ENCODE measurements around the gene HEMGN. TPM values are rescaled to one million over a fixed set of nuclear protein-coding genes. Genes with fewer than 3 reads are reported as not detected.

The HEMGN gene
- total and polyA plus RNA-seq, 2 of the 13 experiments (the other 11 are each of a cell fraction or from before 2014, with no cell fraction given): not detected

DNA sequence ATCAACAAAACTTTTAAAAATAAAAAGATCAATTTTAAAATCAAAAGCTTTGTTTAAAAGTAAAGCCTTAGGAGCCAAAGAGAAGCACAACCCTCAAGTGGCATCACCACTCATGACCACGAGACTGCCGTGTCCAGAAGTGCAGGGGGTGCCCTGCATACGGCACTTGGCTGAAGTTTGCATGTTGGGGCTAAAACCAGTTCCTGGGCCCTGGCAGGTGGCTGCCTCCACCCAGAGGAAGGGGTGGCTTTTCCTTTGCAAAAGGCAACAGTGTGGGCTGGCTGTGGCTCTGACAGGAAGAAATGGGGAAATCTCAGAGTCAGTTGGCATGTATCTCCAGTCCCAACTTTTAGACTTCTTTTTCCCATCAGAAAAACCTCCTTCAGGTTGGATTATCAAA is 30.9 kb downstream of the HEMGN start:
- Histone ChIP-seq H3K4me3 (replicated peaks in 1 of 3; ENCODE audit: insufficient read depth in 1 of 3, low read depth in 2 of 3, low read length in 3 of 3) (no peak overlapping the region), H3K79me2 (ENCODE audit: insufficient read depth, low read length) (no peaks in the 10 kb centered on the region), H4K20me1 (ENCODE audit: insufficient read depth, low read length) (no peaks in the 10 kb centered on the region), H3K27ac (ENCODE audit: extremely low read length, insufficient read depth, low read length) (no peak overlapping the region), H3K4me1 (ENCODE audit: insufficient read depth, low read length) (peaks cover 7% of the 10 kb centered on the region; the same call in 1 of the 2 replicates), H3K36me3 (replicated peaks in 1 of 2; ENCODE audit: control insufficient read depth in 1 of 2, insufficient read depth in 2 of 2, low read length in 2 of 2) (peaks cover 19 to 49% of the 10 kb centered on the region in 2 experiments), H3K9ac (ENCODE audit: insufficient read depth, low read depth, low read length) (no peak overlapping the region), H3K27me3 (ENCODE audit: control insufficient read depth in 1 of 2, insufficient read depth in 2 of 2, low read length in 2 of 2) (no peaks in the 10 kb centered on the region), H2AFZ (ENCODE audit: low read length) (no peak overlapping the region), H3K9me3 (ENCODE audit: low read length) (no peaks in the 10 kb centered on the region), H3K4me2 (ENCODE audit: low read depth, low read length) (no peak overlapping the region)
- ATAC-seq (no peak), DNase-seq (ENCODE audit: low spot score) (no peak), FAIRE-seq (no peak)
- in situ Hi-C loops (cut with HindIII; ENCODE audit: extremely low pct_ligation_motif_present, low pct_unique_long_range_greater_than_20kb) (no loop called here), intact Hi-C loops (cut with micrococcal nuclease; ENCODE audit: unreplicated experiment) (no loop called here)
- WGBS (ENCODE audit: low lambda C conversion rate): 92% methylated on average over 3 of the region's 3 CpGs
- BruUV-seq (replicated peaks): no TSS peak
- ChIA-PET CTCF (ENCODE audit: low intra/inter-chr PET ratio, low total read pairs) (no interaction called here), POLR2A (no interaction called here)
- TF ChIP-seq, protein P1, sequence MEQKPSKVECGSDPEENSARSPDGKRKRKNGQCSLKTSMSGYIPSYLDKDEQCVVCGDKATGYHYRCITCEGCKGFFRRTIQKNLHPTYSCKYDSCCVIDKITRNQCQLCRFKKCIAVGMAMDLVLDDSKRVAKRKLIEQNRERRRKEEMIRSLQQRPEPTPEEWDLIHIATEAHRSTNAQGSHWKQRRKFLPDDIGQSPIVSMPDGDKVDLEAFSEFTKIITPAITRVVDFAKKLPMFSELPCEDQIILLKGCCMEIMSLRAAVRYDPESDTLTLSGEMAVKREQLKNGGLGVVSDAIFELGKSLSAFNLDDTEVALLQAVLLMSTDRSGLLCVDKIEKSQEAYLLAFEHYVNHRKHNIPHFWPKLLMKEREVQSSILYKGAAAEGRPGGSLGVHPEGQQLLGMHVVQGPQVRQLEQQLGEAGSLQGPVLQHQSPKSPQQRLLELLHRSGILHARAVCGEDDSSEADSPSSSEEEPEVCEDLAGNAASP (CRISPR knock-in tag; IDR thresholded peaks at IDR 0.05; ENCODE audit: borderline replicate concordance): no peak
- TF ChIP-seq POLR2G (IDR thresholded peaks at IDR 0.05; ENCODE audit: low read depth, low read length): no peak
- TF ChIP-seq SNAPC2 (CRISPR knock-in tag; IDR thresholded peaks at IDR 0.05): no peak
- no peak for TF ChIP-seq GATAD1 (CRISPR knock-in tag; IDR thresholded peaks at IDR 0.05)
- TF ChIP-seq ZNF501 (CRISPR knock-in tag; IDR thresholded peaks at IDR 0.05): no peak
- TF ChIP-seq CHD4 (IDR thresholded peaks at IDR 0.05; ENCODE audit: borderline replicate concordance, low read length): no peak
- no peak for TF ChIP-seq ZNF75D (CRISPR knock-in tag; IDR thresholded peaks at IDR 0.05; ENCODE audit: borderline replicate concordance)
- TF ChIP-seq, protein P2, sequence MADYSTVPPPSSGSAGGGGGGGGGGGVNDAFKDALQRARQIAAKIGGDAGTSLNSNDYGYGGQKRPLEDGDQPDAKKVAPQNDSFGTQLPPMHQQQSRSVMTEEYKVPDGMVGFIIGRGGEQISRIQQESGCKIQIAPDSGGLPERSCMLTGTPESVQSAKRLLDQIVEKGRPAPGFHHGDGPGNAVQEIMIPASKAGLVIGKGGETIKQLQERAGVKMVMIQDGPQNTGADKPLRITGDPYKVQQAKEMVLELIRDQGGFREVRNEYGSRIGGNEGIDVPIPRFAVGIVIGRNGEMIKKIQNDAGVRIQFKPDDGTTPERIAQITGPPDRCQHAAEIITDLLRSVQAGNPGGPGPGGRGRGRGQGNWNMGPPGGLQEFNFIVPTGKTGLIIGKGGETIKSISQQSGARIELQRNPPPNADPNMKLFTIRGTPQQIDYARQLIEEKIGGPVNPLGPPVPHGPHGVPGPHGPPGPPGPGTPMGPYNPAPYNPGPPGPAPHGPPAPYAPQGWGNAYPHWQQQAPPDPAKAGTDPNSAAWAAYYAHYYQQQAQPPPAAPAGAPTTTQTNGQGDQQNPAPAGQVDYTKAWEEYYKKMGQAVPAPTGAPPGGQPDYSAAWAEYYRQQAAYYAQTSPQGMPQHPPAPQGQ (CRISPR knock-in tag; IDR thresholded peaks at IDR 0.05; ENCODE audit: borderline replicate concordance): no peak
- TF ChIP-seq, protein P3, sequence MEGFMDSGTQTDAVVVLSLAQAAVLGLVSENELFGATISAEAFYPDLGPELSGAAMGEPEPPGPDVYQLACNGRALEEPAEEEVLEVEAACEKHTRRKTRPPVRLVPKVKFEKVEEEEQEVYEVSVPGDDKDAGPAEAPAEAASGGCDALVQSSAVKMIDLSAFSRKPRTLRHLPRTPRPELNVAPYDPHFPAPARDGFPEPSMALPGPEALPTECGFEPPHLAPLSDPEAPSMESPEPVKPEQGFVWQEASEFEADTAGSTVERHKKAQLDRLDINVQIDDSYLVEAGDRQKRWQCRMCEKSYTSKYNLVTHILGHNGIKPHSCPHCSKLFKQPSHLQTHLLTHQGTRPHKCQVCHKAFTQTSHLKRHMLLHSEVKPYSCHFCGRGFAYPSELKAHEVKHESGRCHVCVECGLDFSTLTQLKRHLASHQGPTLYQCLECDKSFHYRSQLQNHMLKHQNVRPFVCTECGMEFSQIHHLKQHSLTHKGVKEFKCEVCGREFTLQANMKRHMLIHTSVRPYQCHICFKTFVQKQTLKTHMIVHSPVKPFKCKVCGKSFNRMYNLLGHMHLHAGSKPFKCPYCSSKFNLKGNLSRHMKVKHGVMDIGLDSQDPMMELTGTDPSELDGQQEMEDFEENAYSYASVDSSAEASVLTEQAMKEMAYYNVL (CRISPR knock-in tag; IDR thresholded peaks at IDR 0.05; ENCODE audit: borderline replicate concordance): no peak
- TF ChIP-seq, protein P4, sequence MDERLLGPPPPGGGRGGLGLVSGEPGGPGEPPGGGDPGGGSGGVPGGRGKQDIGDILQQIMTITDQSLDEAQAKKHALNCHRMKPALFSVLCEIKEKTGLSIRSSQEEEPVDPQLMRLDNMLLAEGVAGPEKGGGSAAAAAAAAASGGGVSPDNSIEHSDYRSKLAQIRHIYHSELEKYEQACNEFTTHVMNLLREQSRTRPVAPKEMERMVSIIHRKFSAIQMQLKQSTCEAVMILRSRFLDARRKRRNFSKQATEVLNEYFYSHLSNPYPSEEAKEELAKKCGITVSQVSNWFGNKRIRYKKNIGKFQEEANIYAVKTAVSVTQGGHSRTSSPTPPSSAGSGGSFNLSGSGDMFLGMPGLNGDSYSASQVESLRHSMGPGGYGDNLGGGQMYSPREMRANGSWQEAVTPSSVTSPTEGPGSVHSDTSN (CRISPR knock-in tag; IDR thresholded peaks at IDR 0.05): no peak
- no peak for TF ChIP-seq ZNF615 (CRISPR knock-in tag; IDR thresholded peaks at IDR 0.05; ENCODE audit: borderline replicate concordance)
- no peak for TF ChIP-seq GABPA (IDR thresholded peaks at IDR 0.05; ENCODE audit: low read depth, low read length)
- no peak for TF ChIP-seq GABPA (CRISPR knock-in tag; IDR thresholded peaks at IDR 0.05; ENCODE audit: low read depth)
- no peak for TF ChIP-seq ZFP37 (CRISPR knock-in tag; IDR thresholded peaks at IDR 0.05; ENCODE audit: borderline replicate concordance)
- no peak for TF ChIP-seq SMYD3 (CRISPR knock-in tag; IDR thresholded peaks at IDR 0.05)
- TF ChIP-seq ZSCAN20 (CRISPR knock-in tag; IDR thresholded peaks at IDR 0.05; ENCODE audit: borderline replicate concordance): no peak
